Urothelium cell line (cell line): ENCODE results near the gene OR2B2.

Experiments
- DNase-seq: peaks from one replicate; pipeline ENCODE4 v3.0.0; 2011; ENCODE audit warnings: low spot score, mixed read lengths
- FAIRE-seq: peaks from 2 replicates; lab custom pipeline; 2011; peaks lifted over from hg19 to GRCh38; lab: Jason Lieb, UNC

OR2B2 gene

GRCh38 chr6:27893836-27894807, 18.1 kb downstream of the OR2B2 start:
- FAIRE-seq = no peak
- peak; percentile 40 for DNase-seq

DNA sequence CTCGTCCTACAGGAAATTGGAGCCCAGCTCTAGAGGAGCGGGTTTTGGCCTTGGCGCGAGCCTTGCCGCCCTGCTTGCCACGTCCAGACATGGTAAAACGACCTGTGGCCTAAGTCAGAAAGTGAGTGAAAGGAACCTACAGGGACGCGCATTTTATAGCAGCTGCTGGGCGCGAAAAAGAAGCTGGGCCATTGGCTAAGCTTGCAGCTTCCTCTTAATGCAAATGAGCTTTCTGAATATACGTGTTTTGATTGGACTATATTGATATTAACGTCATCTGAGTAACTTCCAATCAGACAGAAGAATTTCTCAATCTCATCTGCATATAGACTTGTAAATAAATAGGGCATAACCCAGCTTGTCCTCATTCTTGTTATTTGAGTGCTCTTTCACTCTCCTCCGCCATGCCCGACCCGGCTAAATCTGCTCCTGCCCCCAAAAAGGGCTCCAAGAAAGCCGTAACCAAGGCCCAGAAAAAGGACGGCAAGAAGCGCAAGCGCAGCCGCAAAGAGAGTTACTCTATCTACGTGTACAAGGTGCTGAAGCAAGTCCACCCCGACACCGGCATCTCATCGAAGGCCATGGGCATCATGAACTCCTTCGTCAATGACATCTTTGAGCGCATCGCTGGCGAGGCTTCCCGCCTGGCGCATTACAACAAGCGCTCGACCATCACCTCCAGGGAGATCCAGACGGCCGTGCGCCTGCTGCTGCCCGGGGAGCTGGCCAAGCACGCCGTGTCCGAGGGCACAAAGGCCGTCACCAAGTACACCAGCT, 18.9 kb downstream of the OR2B2 start:
- FAIRE-seq = no peak

DNA sequence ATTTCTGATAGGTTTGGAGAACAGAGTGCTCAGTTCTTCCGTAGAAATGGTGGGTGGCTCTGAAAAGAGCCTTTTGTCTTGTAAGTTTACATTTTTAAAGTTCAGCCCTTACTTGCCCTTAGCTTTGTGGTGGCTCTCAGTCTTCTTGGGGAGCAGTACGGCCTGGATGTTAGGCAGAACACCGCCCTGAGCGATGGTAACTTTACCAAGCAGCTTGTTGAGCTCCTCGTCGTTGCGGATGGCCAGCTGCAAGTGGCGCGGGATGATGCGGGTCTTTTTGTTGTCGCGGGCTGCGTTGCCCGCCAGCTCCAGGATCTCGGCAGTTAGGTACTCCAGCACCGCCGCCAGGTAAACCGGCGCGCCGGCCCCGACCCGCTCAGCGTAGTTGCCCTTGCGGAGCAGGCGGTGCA, 19.5 kb downstream of the OR2B2 start:
- DNase-seq (no peak), FAIRE-seq (no peak)

More for the DNA sequence above, 18.9 kb downstream of the OR2B2 start:
- DNase-seq = no peak

- no peak for DNase-seq
- no peak for FAIRE-seq
Observed at GRCh38 chr6:27891320-27891875, 20.8 kb downstream of the OR2B2 start.

DNA sequence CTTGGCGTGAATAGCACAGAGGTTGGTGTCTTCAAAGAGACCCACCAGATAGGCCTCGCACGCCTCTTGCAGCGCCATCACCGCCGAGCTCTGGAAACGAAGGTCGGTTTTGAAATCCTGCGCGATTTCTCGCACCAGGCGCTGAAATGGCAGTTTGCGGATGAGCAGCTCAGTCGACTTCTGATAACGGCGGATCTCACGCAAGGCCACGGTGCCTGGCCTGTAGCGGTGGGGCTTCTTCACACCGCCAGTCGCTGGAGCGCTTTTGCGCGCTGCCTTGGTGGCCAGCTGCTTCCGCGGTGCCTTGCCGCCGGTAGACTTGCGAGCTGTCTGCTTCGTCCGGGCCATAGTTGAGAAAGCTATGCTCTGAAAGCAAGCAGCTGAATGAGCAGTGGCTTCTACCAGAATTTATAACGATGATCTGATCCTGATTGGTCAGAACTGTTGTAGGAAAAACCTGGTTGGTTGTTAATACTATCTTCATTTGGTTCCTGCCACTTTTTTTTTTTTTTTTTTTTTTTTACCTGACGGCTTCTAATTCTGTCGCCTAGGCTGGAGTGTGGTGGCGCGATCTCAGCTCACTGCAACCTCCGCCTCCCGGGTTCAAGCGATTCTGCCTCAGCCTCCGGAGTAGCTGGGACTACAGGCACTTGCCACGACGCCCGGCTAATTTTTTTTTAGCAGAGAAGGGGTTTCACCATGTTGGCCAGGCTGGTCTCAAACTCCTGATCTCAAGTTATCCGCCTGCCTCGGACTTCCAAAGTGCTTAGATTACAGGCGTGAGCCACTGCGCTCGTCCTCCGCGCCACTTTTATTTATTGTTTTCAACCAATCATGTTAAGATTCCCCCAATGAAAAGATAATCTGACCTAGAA, 21.5 kb downstream of the OR2B2 start:
- no peak for DNase-seq
- FAIRE-seq = no peak

- FAIRE-seq (no peak), DNase-seq (no peak)
Observed at GRCh38 chr6:27889628-27890444, 22.4 kb downstream of the OR2B2 start.

DNA sequence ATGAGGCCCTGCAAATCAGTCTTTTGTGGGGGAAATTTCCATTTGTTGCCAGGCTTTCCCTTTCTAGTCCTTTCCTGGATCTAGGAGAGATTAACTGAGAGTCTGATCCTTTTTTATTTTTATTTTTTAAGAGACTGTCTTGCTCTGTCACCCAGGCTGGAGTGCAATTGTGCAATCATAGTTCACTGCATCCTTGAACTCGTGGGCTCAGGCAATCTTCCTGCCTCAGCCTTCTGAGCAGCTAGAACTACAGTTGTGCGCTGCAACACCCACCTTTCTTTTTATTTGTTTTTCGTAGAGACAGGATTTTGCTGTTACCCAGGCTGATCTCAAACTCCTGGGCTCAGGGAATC, 22.9 kb downstream of the OR2B2 start:
- DNase-seq (no peak), FAIRE-seq (no peak)

- FAIRE-seq = no peak
Observed at GRCh38 chr6:27888566-27888965, 23.6 kb downstream of the OR2B2 start.

DNA sequence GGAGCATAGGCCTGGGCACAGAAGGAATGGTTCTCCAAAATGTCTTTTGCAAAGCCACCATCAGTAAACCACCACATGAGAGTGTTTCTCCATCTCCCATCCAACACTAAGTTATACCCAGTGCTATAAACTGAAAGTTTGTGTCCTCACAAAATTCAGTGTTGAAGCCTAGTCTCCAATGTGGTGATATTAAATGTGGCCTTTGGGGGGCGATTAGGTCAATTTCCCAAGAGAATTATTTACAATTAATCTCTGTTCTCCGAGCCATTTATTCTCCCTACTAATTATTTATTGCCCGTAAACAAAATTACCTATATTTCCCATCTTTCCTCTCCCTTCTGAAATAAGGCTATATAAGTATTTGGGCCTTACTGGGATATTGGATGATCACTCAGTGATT, 26.1 kb downstream of the OR2B2 start:
- no peak for FAIRE-seq
- no peak for DNase-seq

More at GRCh38 chr6:27888566-27888965, 23.6 kb downstream of the OR2B2 start:
- no peak for DNase-seq

- FAIRE-seq = no peak
- DNase-seq = no peak
Observed at GRCh38 chr6:27883136-27883535, 29.1 kb downstream of the OR2B2 start.

GRCh38 chr6:27882624-27883023, 29.6 kb downstream of the OR2B2 start:
- DNase-seq (no peak), FAIRE-seq (no peak)

- DNase-seq = no peak
- FAIRE-seq = no peak
Observed at GRCh38 chr6:27879837-27880236, 32.4 kb downstream of the OR2B2 start.

- DNase-seq (no peak), FAIRE-seq (no peak)
Observed at GRCh38 chr6:27874016-27874415, 38.2 kb downstream of the OR2B2 start.

DNA sequence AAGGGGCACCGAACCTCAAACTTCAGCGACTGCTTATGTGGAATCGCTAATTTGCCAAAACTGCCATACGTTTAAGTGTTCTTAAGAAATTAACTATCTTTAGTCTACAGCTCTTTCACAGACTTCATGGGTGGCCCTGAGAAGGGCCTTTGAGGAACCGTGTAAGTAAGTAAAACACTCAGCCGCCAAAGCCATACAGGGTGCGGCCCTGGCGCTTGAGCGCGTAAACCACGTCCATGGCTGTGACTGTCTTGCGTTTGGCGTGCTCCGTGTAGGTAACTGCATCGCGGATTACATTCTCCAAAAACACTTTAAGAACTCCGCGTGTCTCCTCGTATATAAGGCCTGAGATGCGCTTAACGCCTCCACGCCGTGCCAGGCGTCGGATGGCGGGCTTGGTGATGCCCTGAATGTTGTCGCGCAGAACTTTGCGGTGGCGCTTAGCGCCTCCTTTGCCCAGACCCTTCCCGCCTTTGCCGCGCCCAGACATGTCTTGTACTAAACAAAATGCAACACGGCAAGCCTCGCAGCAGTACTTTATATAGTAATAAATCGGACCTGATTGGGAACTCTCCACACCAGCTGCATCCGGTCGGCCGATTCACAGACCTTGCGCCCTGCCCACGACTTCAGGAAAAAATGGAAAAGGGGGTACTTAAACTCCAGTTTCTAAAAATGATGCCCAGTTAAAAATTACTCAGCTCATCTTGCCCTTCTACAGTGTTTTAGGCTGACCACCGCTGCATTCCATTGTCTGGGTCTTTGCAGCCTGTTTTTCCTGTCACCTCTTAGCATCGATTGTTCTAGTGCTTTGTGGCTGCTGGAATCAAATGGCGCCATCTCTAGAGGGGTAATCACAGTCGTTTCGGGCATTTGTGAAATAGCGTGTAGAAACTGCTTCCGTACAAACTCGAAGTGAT, 38.9 kb downstream of the OR2B2 start:
- FAIRE-seq = no peak

GRCh38 chr6:27872642-27873020, 39.6 kb downstream of the OR2B2 start:
- FAIRE-seq (no peak), DNase-seq (no peak)

More for the DNA sequence above, 38.9 kb downstream of the OR2B2 start:
- no peak for DNase-seq

- DNase-seq = no peak
- no peak for FAIRE-seq
Observed at GRCh38 chr6:27871924-27872638, 40.1 kb downstream of the OR2B2 start.

- FAIRE-seq (no peak), DNase-seq (no peak)
Observed at GRCh38 chr6:27870291-27870870, 41.8 kb downstream of the OR2B2 start.

DNA sequence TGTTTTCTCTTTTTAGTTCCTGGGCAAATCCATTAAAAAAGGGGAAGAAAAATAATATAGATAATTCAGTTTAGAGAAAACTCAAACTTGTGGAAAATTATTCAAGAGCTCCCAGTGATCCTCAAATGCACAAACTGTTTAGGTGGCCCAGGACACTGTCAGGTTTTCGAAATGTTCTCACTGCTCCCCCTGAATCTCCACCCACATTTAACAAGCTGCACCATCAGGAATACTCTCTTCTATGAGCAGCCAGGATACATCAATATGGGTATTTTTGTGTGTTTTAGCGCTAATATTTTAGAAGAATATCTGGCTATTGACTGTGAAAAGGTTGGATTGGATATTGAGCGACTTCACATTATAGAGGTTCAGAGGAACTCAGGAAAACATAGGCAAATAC, 43.9 kb downstream of the OR2B2 start:
- no peak for DNase-seq

More for the DNA sequence above, 43.9 kb downstream of the OR2B2 start:
- no peak for FAIRE-seq
